SK-N-MC (cell line): ENCODE results near the gene DIP2C.

Experiments used
- DNase-seq: peaks from one replicate; pipeline ENCODE4 v3.0.0-alpha.2; 2011; ENCODE audit warnings: low read depth, low spot score
- H3K27ac ChIP-seq: fragments of 200-600 bp; sonication (generic); 2 replicates; pipeline ENCODE4 v1.5.1; 2016; ENCODE audit warnings: mixed run types
- H3K36me3 ChIP-seq: fragments of 200-600 bp; sonication (generic); 2 replicates; pipeline ENCODE4 v1.6.1; 2017; ENCODE audit warnings: antibody characterized with exemption, low read length, mixed read lengths; ENCODE audit not compliant: insufficient read depth
- H3K4me3 ChIP-seq: fragments of 200-600 bp; sonication (generic); 2 replicates; pipeline ENCODE4 v1.5.1; 2016
- H3K9ac ChIP-seq: fragments of 200-600 bp; sonication (generic); 2 replicates; pipeline ENCODE4 v1.8.0; 2017; ENCODE audit warnings: mixed run types, mixed read lengths; ENCODE audit not compliant: insufficient read length
- H3K9me3 ChIP-seq: fragments of 200-600 bp; sonication (generic); 2 replicates; pipeline ENCODE4 v1.6.1; 2017; ENCODE audit warnings: low read depth, mild to moderate bottlenecking, antibody characterized with exemption, low read length, moderate library complexity, mixed read lengths
- EZH2 ChIP-seq: fragments of 200-600 bp; sonication (generic); IDR thresholded peaks from one replicate; pipeline ENCODE4 v1.6.1; 2017; ENCODE audit warnings: antibody characterized with exemption
- FOXP2 ChIP-seq: optimal IDR thresholded peaks from 2 replicates; pipeline ENCODE3; 2011; ENCODE audit warnings: mild to moderate bottlenecking, moderate library complexity; ENCODE audit not compliant: insufficient read depth; ENCODE audit errors: extremely low read length, control extremely low read depth
- POLR2AphosphoS5 ChIP-seq: IDR thresholded peaks from 2 replicates; pipeline ENCODE4 v1.6.1; 2012; ENCODE audit warnings: mild to moderate bottlenecking, low read depth, low read length, borderline replicate concordance

DIP2C gene

GRCh38 chr10:289581-289980 is 399.9 kb downstream of the DIP2C start:
- TF ChIP-seq EZH2: no peak
- no peak for TF ChIP-seq POLR2AphosphoS5
- TF ChIP-seq FOXP2: no peak
- no peak overlapping the region for H3K4me3 ChIP-seq
- no peaks in the 10 kb centered on the region for H3K9me3 ChIP-seq
- DNase-seq: no peak
- no peak overlapping the region for H3K9ac ChIP-seq
- no peak overlapping the region for H3K27ac ChIP-seq
- no peaks in the 10 kb centered on the region for H3K36me3 ChIP-seq

- no peak overlapping the region for H3K27ac ChIP-seq
Observed at GRCh38 chr10:288316-289200, 400.9 kb downstream of the DIP2C start.

GRCh38 chr10:287814-288213 is 401.7 kb downstream of the DIP2C start:
- H3K4me3 ChIP-seq: no peak overlapping the region
- no peak overlapping the region for H3K9ac ChIP-seq
- H3K36me3 ChIP-seq: no peaks in the 10 kb centered on the region
- no peaks in the 10 kb centered on the region for H3K9me3 ChIP-seq
- no peak for DNase-seq
- H3K27ac ChIP-seq: no peak overlapping the region
- TF ChIP-seq EZH2 (no peak), FOXP2 (no peak), POLR2AphosphoS5 (no peak)

More at GRCh38 chr10:288316-289200, 400.9 kb downstream of the DIP2C start:
- H3K9me3 ChIP-seq: no peaks in the 10 kb centered on the region
- H3K36me3 ChIP-seq: no peaks in the 10 kb centered on the region
- no peak for TF ChIP-seq POLR2AphosphoS5
- no peak for DNase-seq
- H3K4me3 ChIP-seq: no peak overlapping the region
- no peak overlapping the region for H3K9ac ChIP-seq

GRCh38 chr10:287026-287709 is 402.3 kb downstream of the DIP2C start:
- Histone ChIP-seq H3K4me3 (no peak overlapping the region), H3K9ac (no peak overlapping the region), H3K27ac (no peak overlapping the region), H3K36me3 (no peaks in the 10 kb centered on the region), H3K9me3 (no peaks in the 10 kb centered on the region)
- DNase-seq: no peak
- TF ChIP-seq POLR2AphosphoS5 (no peak), FOXP2 (no peak), EZH2 (no peak)

GRCh38 chr10:285216-285615 is 404.3 kb downstream of the DIP2C start:
- Histone ChIP-seq H3K9ac (no peak overlapping the region), H3K4me3 (no peak overlapping the region), H3K36me3 (no peaks in the 10 kb centered on the region), H3K9me3 (no peaks in the 10 kb centered on the region), H3K27ac (no peak overlapping the region)
- no peak for DNase-seq
- TF ChIP-seq POLR2AphosphoS5 (no peak), FOXP2 (no peak), EZH2 (no peak)

- no peak for DNase-seq
- Histone ChIP-seq H3K4me3 (no peak overlapping the region), H3K9ac (no peak overlapping the region)
Observed at GRCh38 chr10:283916-284356, 405.5 kb downstream of the DIP2C start.

GRCh38 chr10:283140-283479 is 406.4 kb downstream of the DIP2C start:
- H3K27ac ChIP-seq: no peak overlapping the region
- no peak for DNase-seq
- no peak for TF ChIP-seq POLR2AphosphoS5
- no peak for TF ChIP-seq FOXP2
- no peak for TF ChIP-seq EZH2
- H3K4me3 ChIP-seq: no peak overlapping the region
- H3K9ac ChIP-seq: no peak overlapping the region
- H3K36me3 ChIP-seq: no peaks in the 10 kb centered on the region
- H3K9me3 ChIP-seq: no peaks in the 10 kb centered on the region

More at GRCh38 chr10:283916-284356, 405.5 kb downstream of the DIP2C start:
- no peak overlapping the region for H3K27ac ChIP-seq
- no peaks in the 10 kb centered on the region for H3K9me3 ChIP-seq
- no peak for TF ChIP-seq EZH2
- TF ChIP-seq FOXP2: no peak
- TF ChIP-seq POLR2AphosphoS5: no peak
- H3K36me3 ChIP-seq: no peaks in the 10 kb centered on the region

- Histone ChIP-seq H3K4me3 (no peak overlapping the region), H3K9ac (no peak overlapping the region), H3K9me3 (no peaks in the 10 kb centered on the region), H3K36me3 (no peaks in the 10 kb centered on the region), H3K27ac (no peak overlapping the region)
- DNase-seq: no peak
- TF ChIP-seq POLR2AphosphoS5: no peak
- TF ChIP-seq FOXP2: no peak
- no peak for TF ChIP-seq EZH2
Observed at GRCh38 chr10:282294-283139, 407.0 kb downstream of the DIP2C start.
